HG03159 (cell line): ENCODE data around the gene DNAAF5.
"Not testable (repeated sequence)": the region's sequence is repeated elsewhere in the genome, so short reads cannot be mapped to it uniquely, and the experiment has no call there.

Experiments used
- ATAC-seq: cut with Tn5 transposase; IDR thresholded peaks from one replicate; pipeline ENCODE4 v1.9.1; 2021; ENCODE audit warnings: mild to moderate bottlenecking, moderate library complexity; ENCODE audit not compliant: unreplicated experiment

DNAAF5 gene

GRCh38 chr7:729140-730000 is 2.9 kb downstream of the DNAAF5 start:
- no peak for ATAC-seq

- no peak for ATAC-seq
Observed at GRCh38 chr7:730501-731439, 4.3 kb downstream of the DNAAF5 start.

DNA sequence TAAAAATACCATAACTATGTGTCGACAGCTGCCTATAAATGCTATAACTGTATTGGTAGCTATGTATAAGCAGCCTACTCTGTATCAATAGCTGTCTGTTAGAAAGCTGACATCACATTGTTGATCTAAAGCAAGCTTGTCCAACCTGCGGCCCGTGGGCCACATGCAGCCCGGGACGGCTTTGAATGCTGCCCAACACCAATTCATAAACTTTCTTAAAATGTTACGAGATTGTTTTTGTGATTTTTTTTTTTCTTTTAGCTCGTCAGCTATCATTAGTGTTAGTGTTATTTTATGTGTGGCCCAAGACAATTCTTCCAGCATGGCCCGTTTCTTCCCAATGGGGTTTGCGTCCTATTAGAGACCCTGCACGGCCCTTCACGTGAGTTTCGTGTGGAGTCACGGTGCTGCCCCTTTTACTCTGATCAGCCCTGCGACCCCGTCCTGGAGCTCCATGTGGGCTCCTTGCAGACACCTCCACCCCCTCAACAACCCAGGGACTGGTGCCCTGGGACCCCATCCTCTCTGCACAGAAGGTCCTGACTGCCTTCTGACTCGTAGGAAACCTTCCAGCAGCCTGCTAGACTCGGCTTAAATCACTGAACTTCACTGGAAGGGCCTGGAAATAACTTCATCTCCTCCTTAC is 5.1 kb downstream of the DNAAF5 start:
- ATAC-seq, result no peak

DNA sequence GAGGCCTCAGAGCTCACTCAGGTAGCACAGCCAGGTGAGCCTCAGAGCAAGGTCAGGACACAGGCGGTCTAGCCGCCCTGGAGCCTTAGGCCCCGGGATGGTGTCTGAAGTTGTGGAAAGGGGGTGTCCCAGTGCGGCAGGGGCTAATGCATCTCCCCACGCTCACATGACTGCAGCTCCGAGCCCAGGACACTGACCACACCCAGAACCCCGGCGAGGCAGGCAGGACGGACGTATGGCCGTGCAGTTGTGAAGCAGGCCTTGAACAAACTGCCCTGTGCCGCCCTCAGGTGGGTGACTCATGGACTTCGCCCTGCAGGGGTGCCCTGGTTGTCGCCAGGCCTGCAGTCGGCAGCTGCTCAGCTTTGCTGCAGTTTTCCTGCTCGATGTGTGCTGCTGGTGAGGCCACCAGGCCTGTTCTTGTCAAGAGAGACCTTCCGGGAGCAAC is 5.6 kb downstream of the DNAAF5 start:
- ATAC-seq, result no peak

DNA sequence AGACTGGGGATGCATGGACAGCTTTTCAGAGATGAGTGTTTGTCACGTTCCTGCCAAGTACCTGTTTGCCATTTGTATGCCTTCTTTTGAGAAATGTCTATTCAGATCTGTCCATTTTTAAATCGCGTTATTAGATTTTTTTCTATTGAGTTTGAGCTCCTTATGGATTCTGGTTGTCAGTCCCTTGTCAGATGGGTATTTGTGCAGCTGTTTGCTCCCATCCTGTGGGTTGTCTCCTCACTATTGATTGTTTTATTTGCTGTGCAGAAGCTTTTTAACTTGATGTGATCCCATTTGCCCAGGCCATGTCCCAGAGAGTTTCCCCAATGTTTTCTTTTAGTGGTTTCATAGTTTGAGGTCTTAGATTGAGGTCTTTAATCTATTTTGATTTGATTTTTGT is 6.1 kb downstream of the DNAAF5 start:
- ATAC-seq, result no peak

DNA sequence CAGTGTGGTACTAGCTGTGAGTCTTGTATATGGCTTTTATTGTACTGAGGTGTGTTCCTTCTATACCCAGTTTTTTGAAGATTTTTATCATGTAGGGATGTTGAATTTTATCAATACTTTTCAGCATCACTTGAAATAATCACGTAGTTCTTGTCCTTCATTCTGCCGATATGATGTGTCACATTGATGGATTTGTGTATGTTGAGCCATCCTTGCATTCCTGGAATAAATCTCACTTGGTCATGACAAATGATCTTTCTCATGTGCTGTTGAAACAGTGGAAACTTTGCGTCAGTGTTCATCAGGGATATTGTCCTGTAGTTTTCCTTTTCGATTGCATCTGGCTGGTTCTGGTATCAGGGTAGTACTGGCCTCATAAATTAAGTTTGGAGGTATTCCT is 7.7 kb downstream of the DNAAF5 start:
- no peak for ATAC-seq

GRCh38 chr7:734808-735207 is 8.3 kb downstream of the DNAAF5 start:
- no peak for ATAC-seq

DNA sequence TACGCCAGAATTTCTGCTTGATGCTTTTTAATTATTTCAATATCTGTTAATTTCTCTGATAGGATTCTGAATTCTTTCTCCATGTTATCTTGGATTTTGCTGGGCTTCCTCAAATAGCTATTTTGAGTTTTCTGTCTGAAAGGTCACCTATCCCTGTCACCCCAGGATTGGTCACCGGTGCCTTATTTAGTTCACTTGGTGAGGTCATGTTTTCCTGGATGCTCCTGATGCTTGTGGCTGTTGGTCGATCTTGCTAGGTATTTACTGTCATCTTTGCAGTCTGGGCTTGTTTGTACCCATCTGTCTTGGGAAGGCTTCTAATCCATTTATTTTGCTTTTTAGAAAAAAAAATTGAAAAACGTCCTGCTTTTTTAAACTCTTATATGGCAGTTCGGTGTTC is 11.7 kb downstream of the DNAAF5 start:
- no peak for ATAC-seq

- no peak for ATAC-seq
Observed at GRCh38 chr7:738723-739454, 12.4 kb downstream of the DNAAF5 start.

GRCh38 chr7:739455-739982 is 13.0 kb downstream of the DNAAF5 start:
- ATAC-seq, result no peak

DNA sequence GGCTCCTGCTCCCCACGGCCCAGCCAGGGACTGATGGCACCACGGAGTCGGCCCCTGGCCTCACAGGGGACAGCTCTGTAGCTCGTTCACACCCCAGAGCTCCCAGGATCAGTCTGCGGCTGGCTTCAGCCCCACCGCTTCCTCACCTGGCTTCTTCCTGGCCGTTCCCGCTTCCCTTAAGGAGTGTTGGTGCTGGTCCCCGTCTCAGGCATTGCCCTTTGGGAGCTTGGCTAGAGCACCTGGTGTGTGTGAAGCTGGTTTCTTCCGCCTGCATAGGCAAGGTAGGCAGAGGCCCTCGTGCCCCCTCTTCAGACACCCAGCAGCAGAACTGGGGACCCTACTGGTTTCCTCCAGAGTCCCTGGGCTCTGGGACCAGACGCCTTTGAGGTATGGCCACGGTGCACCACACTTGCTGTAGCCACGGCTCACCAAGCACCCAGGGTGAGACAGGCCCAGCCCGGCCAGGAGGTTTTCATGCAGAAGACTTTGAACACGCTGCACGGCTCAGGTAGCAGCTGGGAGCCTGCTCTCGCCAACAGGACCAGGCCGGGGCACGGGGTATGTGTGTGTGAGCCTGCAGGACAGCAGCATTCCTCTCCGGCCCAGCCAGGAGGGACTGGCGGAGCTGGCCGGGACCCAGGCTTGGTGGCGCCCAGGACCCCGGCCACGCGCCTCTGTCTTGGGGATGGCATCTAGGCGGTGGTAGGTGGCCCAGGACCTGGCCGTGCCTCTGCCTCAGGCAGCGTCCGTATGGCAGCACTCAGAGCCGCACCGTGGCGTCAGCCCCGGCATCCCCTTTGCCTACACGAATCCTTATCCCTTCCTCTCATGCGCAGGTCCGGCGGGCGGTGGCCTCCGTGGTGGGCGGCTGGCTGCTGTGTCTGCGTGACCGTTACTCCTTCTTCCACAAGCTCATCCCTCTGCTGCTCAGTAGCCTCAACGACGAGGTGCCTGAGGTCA is 13.8 kb downstream of the DNAAF5 start:
- ATAC-seq, result no peak

- ATAC-seq, result no peak
Observed at GRCh38 chr7:741191-741671, 14.7 kb downstream of the DNAAF5 start.

DNA sequence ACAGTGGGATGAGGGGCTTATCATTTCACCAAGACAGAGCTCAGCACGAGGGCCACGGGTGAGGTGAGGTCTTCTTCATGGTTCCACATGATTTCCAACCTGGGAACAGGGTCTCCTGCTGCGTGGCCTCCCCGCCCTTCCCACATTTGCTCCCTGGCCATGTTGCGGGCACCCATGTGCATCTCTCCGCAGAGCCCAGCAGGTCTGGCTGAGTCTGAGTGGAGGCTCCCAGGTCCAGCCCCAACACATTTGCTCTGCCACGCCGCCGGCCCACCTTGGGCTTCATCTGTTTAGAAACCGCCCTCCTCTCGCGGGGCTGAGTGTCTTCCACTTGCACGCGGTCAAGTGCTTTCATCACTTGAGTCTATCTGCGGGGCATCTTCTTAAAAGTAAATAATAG is 15.4 kb downstream of the DNAAF5 start:
- no peak for ATAC-seq

GRCh38 chr7:742791-743190 is 16.3 kb downstream of the DNAAF5 start:
- ATAC-seq, result no peak

DNA sequence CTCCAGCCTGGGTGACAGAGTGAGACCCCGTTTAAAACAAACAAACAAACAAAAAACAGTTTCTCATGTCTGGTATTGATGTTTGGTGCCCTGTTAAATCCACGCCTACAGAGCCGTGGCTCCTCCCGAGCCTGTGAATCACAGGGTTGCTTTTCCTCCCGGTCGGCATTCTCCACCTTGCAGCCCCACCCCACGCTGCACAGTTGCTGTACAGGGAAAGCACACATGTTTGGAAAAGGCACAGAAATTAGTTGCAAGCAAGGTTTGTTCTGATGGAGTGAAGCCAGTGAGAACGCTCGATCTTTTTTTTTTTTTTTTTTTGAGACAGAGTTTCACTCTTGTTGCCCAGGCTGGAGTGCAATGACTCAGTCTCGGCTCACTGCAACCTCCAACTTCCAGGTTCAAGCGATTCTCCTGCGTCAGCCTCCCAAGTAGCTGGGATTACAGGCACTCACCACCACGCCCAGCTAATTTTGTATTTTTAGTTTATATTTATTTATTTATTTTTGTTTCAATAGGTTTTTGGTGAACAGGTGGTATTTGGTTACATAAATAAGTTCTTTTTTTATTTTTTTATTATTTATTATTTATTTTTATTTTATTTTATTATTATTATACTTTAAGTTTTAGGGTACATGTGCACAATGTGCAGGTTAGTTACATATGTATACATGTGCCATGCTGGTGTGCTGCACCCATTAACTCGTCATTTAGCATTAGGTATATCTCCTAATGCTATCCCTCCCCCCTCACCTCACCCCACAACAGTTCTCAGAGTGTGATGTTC is 17.0 kb downstream of the DNAAF5 start:
- ATAC-seq, result not testable (repeated sequence)

- ATAC-seq, result not testable (repeated sequence)
Observed at GRCh38 chr7:744128-744520, 17.6 kb downstream of the DNAAF5 start.

DNA sequence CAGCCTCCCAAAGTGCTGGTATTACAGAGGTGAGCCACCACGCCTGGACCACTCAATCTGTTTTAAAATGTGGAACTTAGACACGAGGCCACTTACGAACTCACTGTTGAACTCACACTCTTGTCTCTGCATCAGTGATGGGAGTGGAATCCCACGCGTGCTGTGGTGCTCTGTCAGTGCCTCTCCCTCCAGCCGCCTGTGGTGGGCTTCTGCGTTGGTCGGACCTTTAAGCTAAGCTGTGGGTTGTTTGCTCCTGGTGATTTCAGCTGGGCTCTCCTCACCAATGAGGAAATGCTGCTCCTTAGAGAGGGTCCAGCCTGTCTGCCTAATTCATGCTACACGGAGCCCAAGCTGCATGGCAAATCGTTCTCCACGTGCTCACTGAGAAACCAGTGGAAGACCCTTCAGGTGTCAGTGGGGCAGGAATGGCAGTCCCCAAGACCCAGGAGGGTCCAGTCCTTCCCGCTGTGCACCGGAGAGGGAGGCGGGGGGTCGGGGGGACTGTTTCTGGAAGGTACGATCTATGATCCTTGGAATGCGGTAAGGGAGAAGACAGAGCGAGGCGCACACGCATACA is 18.4 kb downstream of the DNAAF5 start:
- no peak for ATAC-seq
